Left hindlimb (tissue), 1 donor: ENCODE data around the gene RANBP6.
"Not testable (repeated sequence)": the region's sequence is repeated elsewhere in the genome, so short reads cannot be mapped to it uniquely, and the experiment has no call there.

ENCODE experiments used
- DNase-seq: peaks from one replicate; pipeline ENCODE4 v3.0.0-alpha.2; 2018

RANBP6 gene

GRCh38 chr9:6015278-6016157, at the start of gene RANBP6:
TSS of gene RANBP6 (minus strand) at chr9:6015624. CDS start at chr9:6015607, 17 bp downstream.
- peak; percentile 94 for DNase-seq

DNA sequence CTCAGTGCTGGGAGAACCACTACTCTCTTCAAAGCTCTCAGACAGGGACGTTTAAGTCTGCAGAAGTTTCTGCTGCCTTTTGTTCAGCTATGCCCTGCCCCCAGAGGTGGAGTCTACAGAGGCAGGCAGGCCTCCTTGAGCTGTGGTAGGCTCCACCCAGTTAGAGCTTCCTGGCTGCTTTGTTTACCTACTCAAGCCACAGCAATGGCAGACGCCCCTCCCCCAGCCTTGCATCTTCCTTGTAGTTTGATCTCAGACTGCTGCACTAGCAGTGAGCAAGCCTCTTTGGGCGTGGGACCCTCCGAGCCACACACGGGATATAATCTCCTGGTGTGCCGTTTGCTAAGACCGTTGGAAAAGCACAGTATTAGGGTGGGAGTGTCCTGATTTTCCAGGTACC, 47.7 kb upstream of the RANBP6 start:
- not testable (repeated sequence) for DNase-seq

DNA sequence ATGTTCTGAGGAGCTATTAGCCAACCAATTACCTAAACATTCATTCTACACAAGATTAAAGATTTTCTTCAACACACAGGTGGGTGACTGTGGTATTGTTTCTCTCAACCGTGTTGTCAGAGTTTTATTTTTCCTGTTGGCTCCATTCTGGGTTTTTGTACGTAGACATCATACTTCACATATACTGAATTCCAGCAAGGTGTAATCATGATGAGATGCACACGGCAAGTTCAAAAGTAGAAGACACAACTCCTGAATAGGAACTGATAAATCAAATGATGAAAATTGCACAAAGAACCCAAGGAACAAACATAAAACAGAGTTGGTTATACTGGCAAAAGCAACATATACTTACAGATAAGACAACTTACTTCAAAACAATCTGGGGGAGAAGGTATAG, 40.2 kb upstream of the RANBP6 start:
- DNase-seq, result no peak

DNA sequence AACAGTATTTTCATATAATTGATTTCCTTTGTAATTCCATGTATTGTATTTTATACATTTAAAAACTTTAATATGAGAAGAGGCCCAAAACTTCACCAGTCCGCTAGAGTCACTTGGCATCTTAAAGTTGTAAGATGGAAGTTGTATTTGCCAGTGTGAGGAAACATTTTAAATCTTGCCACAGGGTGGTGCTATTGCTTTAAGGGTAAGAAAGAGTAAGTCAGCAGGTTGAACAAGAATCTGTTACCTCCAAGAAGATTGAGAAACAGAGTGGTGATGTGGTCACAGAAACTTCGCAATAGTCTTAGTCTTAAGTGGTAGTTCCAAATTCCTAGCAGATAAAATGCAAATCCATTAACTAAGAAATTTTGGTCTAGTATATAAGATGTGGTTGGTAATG, 39.8 kb upstream of the RANBP6 start:
- no peak for DNase-seq

DNA sequence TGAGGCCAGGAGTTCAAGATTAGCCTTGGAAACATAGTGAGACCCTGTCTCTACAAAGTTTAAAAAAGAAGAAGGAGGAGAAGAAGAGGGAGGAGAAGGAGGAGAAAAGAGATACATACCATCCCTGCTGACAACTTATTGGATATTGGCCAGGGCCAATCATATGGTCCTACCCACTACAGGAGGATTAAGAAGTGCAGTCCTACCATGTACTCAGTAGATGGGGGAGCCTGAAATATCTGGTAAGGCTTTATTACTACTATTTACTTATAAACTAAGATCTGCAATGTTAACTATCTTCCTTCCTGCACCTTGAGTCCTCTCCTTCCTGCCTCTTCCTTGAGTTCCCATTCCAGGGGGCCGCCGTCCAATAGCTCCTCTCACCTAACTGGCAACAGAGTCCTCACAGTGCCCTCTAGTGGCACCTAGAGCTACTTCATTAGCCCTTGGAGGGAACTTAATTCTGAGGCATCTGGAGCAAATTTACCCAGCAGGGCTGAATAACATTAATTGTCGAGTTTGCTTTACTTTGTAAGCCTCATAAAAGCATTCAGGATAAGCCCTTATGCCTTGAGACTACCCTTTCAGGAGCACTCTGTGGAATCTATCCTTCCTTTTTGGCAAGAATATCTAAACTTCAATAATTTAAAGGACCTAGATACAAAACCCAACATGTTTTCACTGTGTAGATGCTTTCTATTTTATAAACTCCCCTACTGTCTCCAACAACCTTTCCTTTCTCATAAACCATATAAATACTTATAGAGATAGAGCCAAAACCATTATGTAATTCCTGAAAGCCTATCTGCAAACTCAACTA, 39.1 kb upstream of the RANBP6 start:
- peak; percentile 36 for DNase-seq

GRCh38 chr9:6052293-6052919, 37.0 kb upstream of the RANBP6 start:
- no peak for DNase-seq

DNA sequence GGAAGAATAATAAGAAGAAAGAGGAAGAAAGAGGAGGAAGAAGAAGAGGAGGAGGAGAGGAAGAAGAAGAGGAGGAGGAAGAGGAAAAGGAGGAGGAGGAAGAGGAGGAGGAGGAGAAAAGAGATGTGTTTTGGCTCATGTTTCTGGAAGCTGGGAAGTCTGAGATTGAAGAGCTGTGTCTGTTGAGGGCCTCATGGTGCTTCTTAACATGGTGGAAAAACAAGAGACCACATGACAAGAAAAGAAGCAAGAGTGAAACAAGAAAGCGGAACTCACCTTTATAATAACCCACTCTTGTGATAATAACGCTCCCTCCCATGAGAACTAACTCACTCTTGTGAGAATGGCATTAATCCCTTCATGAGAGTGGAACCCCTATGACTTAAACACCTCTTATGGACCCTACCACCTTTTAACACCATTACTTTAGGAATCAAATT, 36.1 kb upstream of the RANBP6 start:
- DNase-seq, result no peak

- no peak for DNase-seq
Measured at GRCh38 chr9:6049798-6050197, 34.4 kb upstream of the RANBP6 start.

DNA sequence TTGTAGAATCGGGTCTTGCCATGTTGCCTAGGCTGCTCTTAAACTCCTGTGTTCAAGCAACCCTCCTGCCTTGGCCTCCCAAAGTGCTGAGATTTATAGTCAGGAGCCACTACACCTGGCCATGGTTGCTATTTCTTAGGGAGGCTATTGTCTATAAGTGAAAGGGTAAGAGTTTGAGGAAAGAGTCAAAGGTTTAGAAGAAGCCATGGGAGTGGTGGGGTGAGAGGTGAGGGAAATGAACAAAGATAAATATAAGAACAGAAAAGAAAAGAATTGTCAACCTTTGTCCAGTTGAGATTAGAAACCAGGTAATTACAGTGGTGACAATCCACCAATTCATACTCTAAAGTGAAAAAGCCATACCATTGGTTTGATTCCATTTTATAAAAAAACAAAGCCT, 32.6 kb upstream of the RANBP6 start:
- no peak for DNase-seq

DNA sequence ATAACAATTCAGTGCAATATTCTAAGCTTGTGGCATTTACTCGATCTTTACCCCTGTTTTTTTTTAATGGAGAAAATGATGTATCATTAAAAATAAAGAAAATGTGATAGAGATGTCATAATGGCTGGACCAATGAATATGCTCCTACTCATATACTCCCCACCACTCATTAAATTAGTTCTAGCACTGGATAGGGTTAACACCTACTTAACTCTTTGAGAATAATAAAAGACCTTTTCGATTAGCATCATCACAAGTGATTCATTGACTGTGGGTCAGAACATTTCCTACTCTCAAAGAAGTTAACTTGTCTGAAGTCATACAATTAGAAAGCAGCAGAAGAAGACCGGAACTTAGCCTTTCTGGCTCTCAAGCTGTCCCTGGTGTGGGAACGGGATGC, 31.6 kb upstream of the RANBP6 start:
- no peak for DNase-seq

DNA sequence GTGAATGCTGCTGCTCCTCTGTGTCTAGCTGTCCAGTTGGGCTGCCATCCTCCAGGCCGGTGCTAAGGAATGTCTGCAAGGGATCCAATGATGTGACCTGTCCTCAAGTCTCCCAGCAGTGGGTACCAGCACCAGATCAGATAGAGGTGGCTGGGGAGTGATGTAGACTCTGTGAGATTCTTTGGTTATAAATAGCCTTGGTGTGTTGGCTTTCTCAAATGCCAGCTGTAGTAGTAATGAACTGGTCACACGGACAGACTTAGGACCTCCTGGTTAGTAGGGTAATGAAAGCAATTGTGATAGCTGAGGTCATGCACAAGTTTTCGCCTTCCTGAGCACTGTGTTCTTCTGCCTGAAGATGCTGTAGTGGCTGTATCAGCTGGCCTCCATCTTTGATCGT, 29.9 kb upstream of the RANBP6 start:
- no peak for DNase-seq

DNA sequence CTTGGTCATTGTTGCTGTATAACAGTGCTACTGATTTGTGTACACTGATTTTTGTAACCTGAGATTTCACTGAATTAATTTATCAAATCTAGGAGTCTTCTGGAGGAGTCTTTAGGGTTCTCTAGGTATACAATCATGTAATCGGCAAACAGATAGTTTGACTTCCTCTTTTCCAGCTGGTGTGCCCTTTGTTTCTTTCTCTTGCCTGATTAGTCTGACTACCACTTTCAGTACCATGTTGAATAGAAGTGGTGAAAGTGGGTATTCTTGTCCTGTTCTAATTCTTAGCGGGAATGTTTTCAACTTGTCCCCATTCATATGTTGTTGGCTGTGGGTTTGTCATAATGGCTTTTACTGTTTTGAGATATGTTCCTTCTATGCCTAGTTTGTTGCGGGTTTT, 24.7 kb upstream of the RANBP6 start:
- DNase-seq, result no peak

DNA sequence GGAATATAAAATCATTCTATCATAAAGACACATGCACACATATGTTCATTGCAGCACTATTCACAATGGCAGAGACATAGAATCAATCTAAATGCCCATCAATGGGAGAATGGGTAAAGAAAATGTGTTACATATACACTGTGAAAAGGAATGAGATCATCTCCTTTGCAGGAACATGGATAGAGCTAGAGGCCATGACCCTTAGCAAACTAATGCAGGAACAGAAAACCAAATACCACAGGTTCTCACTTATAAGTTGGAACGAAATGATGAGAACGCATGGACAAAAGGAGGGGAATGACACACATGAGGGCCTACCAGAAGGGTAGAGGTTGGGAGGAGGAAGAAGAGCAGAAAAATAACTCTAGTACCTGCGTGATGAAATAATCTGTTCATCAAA, 21.0 kb upstream of the RANBP6 start:
- no peak for DNase-seq

DNA sequence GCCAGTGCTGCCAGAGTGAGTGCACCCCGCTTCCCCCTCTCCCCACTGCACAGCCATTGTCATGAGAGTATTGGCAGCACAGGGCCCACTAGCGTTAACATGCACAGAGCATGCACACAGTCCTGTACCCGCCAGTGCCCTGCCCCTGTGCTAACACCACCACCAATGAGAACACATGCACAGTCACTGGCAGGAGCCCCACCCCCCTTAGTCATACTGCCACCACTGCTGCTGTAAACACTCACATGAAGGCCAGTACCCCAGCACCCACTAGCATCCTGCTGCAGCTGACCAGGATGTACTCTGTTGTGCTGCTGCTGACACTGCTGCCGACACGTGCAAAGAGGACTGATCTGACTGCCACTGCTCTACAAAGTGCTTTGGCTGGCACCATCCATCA, 19.5 kb upstream of the RANBP6 start:
- no peak for DNase-seq

DNA sequence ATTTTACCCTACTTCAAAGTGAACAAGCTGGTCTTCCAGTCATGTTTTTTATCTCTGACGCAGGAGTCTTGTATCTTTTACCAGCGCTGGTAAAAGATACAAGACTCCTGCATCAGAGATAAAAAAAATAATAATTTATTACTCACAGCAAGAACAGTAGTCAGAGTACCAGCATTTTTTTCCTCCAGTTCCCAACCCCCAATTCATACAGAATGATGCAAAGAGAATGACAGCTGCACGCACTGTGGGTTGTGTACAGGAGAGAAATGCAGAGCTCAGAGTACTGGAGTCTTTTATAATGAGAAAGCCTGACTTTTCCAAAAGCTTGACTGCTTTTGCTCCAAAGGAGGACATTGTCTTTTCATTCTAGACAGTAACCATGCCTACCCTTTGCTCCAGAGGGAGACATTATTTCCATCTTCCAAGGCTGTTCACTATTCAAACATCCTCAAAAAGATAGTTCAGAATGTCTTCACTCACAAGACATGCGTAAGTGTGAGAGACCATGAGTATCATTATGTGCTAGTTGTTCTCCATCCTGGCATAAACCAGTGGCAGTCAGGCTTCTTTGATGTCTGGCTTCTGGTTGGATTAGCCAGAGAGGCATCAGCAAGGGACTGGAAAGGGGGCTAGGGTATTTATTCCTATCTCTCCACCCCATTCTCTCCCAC, 14.3 kb upstream of the RANBP6 start:
- DNase-seq, result no peak

- DNase-seq, result no peak
Measured at GRCh38 chr9:6024035-6024554, 8.7 kb upstream of the RANBP6 start.

DNA sequence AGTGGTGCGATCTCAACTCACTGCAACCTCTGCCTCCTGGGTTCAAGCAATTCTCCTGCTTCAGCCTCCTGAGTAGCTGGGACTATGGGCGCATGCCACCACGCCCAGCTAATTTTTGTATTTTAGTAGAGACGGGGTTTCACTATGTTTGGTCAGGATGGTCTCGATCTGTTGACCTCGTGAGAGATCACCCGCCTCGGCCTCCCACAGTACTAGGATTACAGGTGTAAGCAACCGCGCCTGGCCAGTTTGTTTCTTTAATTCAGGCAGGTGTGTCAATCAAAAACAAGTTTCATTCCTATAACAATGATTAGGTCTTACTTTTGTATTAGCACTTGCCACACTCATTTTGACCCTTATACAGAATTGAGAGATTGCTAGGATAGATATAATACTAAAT, 1.6 kb upstream of the RANBP6 start:
- not testable (repeated sequence) for DNase-seq

DNA sequence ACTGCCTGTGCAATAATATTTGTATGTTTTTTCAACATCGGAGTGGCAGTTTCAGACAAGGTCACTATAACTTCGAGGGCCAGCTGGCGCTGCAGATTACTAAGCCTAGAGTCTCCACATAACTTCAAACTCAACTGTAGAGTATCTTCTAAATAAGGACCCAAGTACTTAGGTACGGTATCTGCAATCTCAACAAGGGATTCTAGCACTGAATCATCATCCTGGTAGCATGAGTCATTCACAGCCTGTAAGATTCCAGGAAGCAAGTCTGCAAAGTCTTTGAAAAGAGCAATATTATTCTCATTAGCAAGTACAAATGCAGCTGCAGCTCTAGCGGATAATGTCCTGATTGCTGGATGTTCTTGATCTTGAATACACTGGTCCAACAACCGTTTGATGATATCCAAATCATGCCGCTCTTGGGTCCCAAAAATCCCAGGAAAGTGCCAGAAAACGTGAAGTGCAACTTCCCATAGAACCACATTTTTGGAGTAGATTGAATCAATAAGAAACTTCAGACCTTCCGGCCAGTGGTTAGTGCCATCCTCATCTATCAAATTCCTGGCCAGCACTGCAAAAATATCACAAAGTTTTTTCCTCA, 654 bp downstream of the RANBP6 start:
- DNase-seq, result no peak

DNA sequence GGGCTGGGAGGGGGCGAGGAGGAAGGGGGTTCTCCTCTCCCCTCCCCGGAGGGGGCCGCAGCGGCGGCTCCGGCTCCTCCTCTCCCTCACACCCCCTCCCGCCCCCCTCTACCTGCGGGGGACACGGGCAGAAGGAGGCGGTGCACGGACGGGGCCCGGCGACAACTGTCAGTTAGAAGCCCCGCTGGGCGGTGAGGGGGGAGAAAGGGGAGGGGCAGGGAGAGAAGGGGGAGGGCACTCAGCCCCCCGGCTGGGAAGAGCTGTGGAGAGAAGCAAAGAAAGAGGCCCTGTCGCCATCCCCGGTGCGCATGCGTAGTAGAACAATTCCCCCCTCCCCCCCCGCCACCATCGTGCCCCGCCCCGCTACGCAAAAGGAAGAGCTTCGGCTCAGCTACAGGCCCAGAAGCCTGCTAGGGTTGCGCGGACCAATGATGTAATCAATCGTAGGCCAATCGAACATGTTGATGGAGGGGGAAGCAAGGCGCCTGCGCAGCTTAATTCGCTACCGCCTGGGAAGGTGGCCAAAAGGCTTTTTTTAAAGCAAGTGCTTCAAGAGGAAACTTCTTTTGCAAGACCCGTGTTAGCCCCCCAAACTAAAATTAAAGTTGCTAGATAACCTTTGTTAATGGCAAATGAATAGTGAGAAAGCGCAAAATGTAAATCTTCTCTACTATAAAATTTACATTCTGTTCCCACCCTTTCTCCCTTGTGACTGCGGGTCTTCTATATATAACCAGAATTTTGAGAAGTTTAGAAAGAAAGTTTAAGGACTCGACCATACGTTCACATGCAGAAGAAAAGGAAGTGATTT, 7.0 kb downstream of the RANBP6 start:
- DNase-seq, result peak; percentile 100

- DNase-seq, result peak; percentile 91
Measured at GRCh38 chr9:6007770-6008168, 7.7 kb downstream of the RANBP6 start.

DNA sequence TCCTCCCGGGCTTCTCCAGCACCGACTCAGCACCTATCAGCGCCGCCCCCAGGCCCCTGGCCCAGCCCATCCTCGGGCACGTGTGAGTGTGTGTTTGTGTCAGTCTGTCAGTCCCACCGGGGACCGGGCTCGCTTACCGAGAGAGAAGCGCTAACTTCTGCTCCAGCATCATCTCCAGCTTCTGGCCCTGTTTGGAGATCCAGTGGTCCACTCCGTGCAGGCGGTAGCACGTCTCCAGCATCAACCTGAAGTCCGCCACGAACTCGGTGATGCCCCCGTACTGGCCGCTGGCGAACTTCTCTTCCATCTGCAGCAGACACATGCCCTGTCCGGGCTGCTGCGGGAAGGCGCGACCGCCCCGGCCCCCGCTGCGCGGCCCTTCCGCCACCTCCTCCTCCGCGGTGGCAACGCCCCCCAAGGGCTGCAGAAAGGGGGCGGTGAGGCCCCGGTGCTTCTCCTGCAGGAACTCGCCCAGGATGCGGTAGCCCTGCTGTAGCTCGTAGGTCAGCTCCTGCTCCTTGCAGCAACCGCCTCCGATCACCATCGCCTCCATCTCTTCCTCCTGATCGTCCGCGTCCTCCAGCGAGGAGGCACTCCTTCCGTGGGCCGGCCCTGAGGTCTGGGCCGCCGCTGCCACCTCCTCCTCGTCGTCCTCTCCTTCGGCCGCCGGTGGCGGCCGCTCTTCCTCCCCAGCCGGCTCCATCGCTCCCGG, 8.2 kb downstream of the RANBP6 start:
- DNase-seq, result peak; percentile 87
